Natural killer cell (primary cell): ENCODE measurements around the gene SLX4IP. TPM values are rescaled to one million over a fixed set of nuclear protein-coding genes. Genes with fewer than 3 reads are reported as not detected.

ENCODE experiments used
- ATAC-seq, 3 donors: fragments of 150-1000 bp in 2 of 3; fragments of 200-7000 bp in 1 of 3; cut with Tn5 transposase; 1 replicate in 1 of 3; 2 replicates in 2 of 3; pipeline ENCODE4 v1.10.0; 2021; ENCODE audit warnings: mild to moderate bottlenecking in 2 of 3, moderate library complexity in 2 of 3
- DNase-seq, 2 donors: peaks; one replicate each; pipeline versions ENCODE4 v3.0.0 to v3.0.0-alpha.2; 2013 to 2021; ENCODE audit warnings: mixed read lengths in 1 of 2
- H3K27ac ChIP-seq: one replicate; pipeline ENCODE4 v1.5.1; 2013; ENCODE audit warnings: mild to moderate bottlenecking, low read length
- H3K27me3 ChIP-seq: one replicate; pipeline ENCODE4 v1.6.1; 2013; ENCODE audit warnings: low read length; ENCODE audit not compliant: control insufficient read depth, insufficient read depth
- H3K36me3 ChIP-seq: one replicate; pipeline ENCODE4 v1.6.1; 2013; ENCODE audit warnings: low read length; ENCODE audit not compliant: control insufficient read depth, insufficient read depth
- H3K4me1 ChIP-seq: one replicate; pipeline ENCODE4 v1.6.1; 2013; ENCODE audit warnings: low read length; ENCODE audit not compliant: control insufficient read depth, insufficient read depth
- H3K4me3 ChIP-seq: one replicate; pipeline ENCODE4 v1.5.1; 2013; ENCODE audit warnings: low read length
- H3K9me3 ChIP-seq: one replicate; pipeline ENCODE4 v1.6.1; 2013; ENCODE audit warnings: low read length; ENCODE audit not compliant: control insufficient read depth, insufficient read depth
- H3K27ac Mint-ChIP-seq, 2 donors: one replicate each; pipeline ENCODE4 v1.8.0; 2022; ENCODE audit warnings: mild to moderate bottlenecking in 2 of 2, mixed read lengths in 2 of 2, moderate library complexity in 1 of 2
- H3K27me3 Mint-ChIP-seq, 2 donors: one replicate each; pipeline ENCODE4 v1.8.0; 2022; ENCODE audit warnings: low read depth in 2 of 2, mixed read lengths in 2 of 2
- H3K36me3 Mint-ChIP-seq: one replicate; pipeline ENCODE4 v1.8.0; 2022; ENCODE audit warnings: mixed read lengths
- H3K4me1 Mint-ChIP-seq, 2 donors: one replicate each; pipeline ENCODE4 v1.8.0; 2022; ENCODE audit warnings: mixed read lengths in 2 of 2
- H3K4me3 Mint-ChIP-seq: one replicate; pipeline ENCODE4 v1.8.0; 2022; ENCODE audit warnings: mild to moderate bottlenecking, moderate library complexity, mixed read lengths
- H3K9me3 Mint-ChIP-seq, 2 donors: one replicate each; pipeline ENCODE4 v1.8.0; 2022; ENCODE audit warnings: mixed read lengths in 2 of 2
- WGBS: methylation state at CpG from one replicate; pipeline ENCODE4 v1.1.7; 2013; ENCODE audit warnings: missing lambda C conversion rate; ENCODE audit not compliant: insufficient coverage; 5-methylcytosine and 5-hydroxymethylcytosine counted together
- intact Hi-C: fragments of 100-400 bp; cut with micrococcal nuclease; formaldehyde crosslinking; loops from one replicate; pipeline ENCODE4 v1.14.2; 2022
- total RNA-seq, 4 donors: library from RNA; stranded (reverse); fragments of 120-200 nt in 1 of 4; gene quantifications; one replicate each; pipeline versions ENCODE4 v1.2.3 to v1.2.4, GENCODE V29; 2013 to 2022
- TF ChIP-seq, protein P1 (sequence below): fragments of 200-600 bp; IDR thresholded peaks from one replicate; pipeline ENCODE4 v1.8.0; 2022; ENCODE audit warnings: antibody characterized with exemption

The SLX4IP gene
- total RNA-seq, 3 donors from 2014 or later (not counting 1 experiment from before 2014, with no cell fraction given): 2.9 to 5.5 (median 5.2) TPM

DNA sequence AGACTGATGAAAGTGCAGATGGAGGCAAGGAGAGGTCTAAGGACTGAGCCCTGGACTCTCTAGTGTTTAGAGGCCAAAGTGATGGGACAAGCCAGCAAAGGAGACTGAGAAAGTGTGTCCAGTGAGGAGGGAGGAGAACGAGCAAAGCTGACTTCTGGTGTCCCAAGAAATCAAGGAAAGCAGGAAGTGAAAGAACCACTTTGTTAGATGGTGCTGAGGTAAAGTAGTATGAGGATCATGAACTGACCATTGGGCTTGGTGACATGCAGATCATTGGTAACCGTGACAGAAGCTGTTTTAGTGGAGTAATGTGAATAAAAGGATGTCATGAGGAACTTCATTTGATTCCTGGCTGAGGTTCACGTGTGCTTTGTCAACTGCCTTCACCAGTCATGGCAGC, 108.4 kb downstream of the SLX4IP start:
- 71% methylated on average over 3 of the region's 3 CpGs for whole genome bisulfite sequencing
- Histone ChIP-seq H3K4me1 (no peaks in the 10 kb centered on the region), H3K27ac (no peak overlapping the region), H3K4me3 (no peak overlapping the region), H3K9me3 (no peaks in the 10 kb centered on the region), H3K36me3 (no peaks in the 10 kb centered on the region), H3K27me3 (no peaks in the 10 kb centered on the region)
- Mint-ChIP-seq H3K9me3 (no peaks in the 10 kb centered on the region), H3K27me3 (no peaks in the 10 kb centered on the region), H3K27ac (no peak overlapping the region), H3K4me3 (no peak overlapping the region), H3K4me1 (peaks cover 30 to 33% of the 10 kb centered on the region in 2 donors), H3K36me3 (no peaks in the 10 kb centered on the region)
- intact Hi-C loops: no loop called here
- DNase-seq (no peak), ATAC-seq (no peak)
- TF ChIP-seq, protein P1, sequence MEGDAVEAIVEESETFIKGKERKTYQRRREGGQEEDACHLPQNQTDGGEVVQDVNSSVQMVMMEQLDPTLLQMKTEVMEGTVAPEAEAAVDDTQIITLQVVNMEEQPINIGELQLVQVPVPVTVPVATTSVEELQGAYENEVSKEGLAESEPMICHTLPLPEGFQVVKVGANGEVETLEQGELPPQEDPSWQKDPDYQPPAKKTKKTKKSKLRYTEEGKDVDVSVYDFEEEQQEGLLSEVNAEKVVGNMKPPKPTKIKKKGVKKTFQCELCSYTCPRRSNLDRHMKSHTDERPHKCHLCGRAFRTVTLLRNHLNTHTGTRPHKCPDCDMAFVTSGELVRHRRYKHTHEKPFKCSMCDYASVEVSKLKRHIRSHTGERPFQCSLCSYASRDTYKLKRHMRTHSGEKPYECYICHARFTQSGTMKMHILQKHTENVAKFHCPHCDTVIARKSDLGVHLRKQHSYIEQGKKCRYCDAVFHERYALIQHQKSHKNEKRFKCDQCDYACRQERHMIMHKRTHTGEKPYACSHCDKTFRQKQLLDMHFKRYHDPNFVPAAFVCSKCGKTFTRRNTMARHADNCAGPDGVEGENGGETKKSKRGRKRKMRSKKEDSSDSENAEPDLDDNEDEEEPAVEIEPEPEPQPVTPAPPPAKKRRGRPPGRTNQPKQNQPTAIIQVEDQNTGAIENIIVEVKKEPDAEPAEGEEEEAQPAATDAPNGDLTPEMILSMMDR: no peak

DNA sequence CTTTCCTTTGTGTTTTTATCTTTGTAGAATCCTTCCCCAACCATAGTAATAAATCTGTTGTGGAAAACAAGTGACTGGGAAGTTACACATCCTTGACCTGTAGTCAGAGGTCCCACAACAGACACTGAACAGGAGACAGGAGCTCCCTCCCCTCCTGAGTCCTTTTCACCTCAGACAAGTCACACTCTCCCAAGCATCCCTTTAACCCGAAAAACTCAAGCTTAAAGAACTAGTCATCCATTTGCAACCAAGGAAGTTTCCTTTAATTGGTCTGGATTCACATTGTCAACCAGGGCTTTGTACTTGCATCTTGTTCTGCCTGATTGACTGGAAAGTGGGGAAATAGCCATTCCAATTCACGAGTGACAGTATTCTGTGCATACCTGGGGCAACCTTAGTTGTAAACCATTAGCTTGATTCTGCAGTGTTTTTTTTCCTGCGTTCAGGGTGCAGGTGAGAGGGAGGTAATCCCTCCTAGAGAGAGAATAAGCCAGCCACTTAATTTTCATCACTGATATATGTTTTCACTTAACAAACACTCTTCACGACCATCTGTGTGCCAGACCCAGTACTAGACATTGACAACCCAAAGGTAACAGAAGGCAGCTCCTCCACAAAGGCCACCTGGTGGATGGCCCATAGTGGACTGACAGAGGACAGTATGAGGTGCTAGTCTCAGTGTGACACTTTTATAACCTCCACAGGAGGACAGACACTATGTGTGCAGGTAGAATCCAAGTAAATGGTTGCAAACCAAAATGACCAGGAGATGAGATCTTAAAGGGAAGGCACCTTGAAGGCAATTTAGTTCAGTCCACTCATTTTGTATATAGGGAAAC, 112.4 kb downstream of the SLX4IP start:
- no peak overlapping the region for H3K4me3 ChIP-seq
- Mint-ChIP-seq H3K27ac (no peak overlapping the region), H3K9me3 (no peaks in the 10 kb centered on the region), H3K4me3 (no peak overlapping the region), H3K36me3 (no peaks in the 10 kb centered on the region), H3K27me3 (no peaks in the 10 kb centered on the region), H3K4me1 (peaks cover 40 to 46% of the 10 kb centered on the region in 2 donors)
- H3K27ac ChIP-seq: no peak overlapping the region
- DNase-seq: no peak
- WGBS: 100% methylated on average over 2 of the region's 4 CpGs
- no peaks in the 10 kb centered on the region for H3K9me3 ChIP-seq
- no peaks in the 10 kb centered on the region for H3K36me3 ChIP-seq
- H3K27me3 ChIP-seq: no peaks in the 10 kb centered on the region
- H3K4me1 ChIP-seq: peaks cover 15% of the 10 kb centered on the region
- TF ChIP-seq, protein P1: no peak
- ATAC-seq: no peak
- intact Hi-C loops: no loop called here

DNA sequence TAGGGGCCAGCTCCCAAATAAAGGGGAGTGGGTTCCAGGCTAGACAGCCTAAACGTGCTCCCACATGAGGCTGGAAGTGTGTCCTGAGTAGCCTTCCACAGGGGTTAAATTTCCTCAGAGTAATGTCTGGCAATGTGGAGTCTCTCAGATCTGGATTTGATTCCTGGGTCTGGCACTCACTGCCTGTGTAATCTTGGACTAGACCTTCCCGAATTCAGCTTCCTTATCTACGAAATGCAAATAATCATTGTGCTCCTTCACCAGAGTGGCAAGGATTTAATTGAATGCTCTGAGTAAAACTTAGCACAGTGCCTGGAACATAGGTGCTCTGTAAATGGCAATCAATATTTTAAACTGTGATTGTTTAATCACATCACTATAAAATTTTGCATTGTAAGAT, 114.4 kb downstream of the SLX4IP start:
- no peaks in the 10 kb centered on the region for H3K9me3 ChIP-seq
- ATAC-seq (no peak), DNase-seq (no peak)
- intact Hi-C loops: no loop called here
- H3K36me3 Mint-ChIP-seq: no peaks in the 10 kb centered on the region
- no peaks in the 10 kb centered on the region for H3K36me3 ChIP-seq
- no peak overlapping the region for H3K27ac ChIP-seq
- H3K27me3 ChIP-seq: no peaks in the 10 kb centered on the region
- no peaks in the 10 kb centered on the region for H3K27me3 Mint-ChIP-seq
- TF ChIP-seq, protein P1: no peak
- 96% methylated on average over 3 of the region's 3 CpGs for WGBS
- H3K9me3 Mint-ChIP-seq: no peaks in the 10 kb centered on the region
- peaks cover 15% of the 10 kb centered on the region for H3K4me1 ChIP-seq
- H3K4me1 Mint-ChIP-seq: peaks cover 32 to 36% of the 10 kb centered on the region in 2 donors
- H3K4me3 Mint-ChIP-seq: no peak overlapping the region
- H3K27ac Mint-ChIP-seq: no peak overlapping the region
- no peak overlapping the region for H3K4me3 ChIP-seq
